Subcutaneous adipose tissue (tissue), 4 donors: Measurements from ENCODE around the gene ADPRM. TPM values are rescaled to one million over a fixed set of nuclear protein-coding genes. Genes with fewer than 3 reads are reported as not detected.

ENCODE experiments used
- total RNA-seq, 4 donors: library from RNA; depleted of rRNA; stranded (reverse); fragments of >200 nt; gene quantifications; one replicate each; pipeline ENCODE4 v1.1.0, GENCODE V29; 2016
- TF ChIP-seq, protein P1 (sequence below): fragments of 450-650 bp; IDR thresholded peaks from one replicate; pipeline ENCODE4 v1.5.1; 2016; ENCODE audit warnings: low read depth, mild to moderate bottlenecking, control low read depth, antibody characterized with exemption, moderate library complexity

The ADPRM gene
- total RNA-seq, 4 donors from 2014 or later, result 13.4 to 20.5 (median 16.2) TPM

DNA sequence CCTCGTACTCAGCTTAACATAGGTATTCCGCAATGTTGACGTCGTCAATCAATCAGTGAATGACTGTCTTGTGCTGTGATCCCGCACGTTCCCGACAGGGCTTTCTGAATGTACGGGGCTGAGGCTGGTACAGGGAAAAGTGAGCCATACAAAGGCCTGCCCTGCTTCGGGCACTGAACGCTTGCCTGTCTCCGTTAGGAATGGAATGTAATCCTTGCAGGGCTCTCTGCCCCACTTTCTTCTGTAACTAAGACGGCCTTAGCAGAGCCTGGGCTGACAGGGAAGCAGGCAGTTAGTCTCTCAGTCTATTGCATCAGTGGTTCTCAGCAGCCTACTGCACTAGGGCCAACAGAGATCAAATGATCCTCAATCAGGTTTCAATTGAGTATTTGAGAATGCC is 24.1 kb upstream of the ADPRM start:
- TF ChIP-seq, protein P1, sequence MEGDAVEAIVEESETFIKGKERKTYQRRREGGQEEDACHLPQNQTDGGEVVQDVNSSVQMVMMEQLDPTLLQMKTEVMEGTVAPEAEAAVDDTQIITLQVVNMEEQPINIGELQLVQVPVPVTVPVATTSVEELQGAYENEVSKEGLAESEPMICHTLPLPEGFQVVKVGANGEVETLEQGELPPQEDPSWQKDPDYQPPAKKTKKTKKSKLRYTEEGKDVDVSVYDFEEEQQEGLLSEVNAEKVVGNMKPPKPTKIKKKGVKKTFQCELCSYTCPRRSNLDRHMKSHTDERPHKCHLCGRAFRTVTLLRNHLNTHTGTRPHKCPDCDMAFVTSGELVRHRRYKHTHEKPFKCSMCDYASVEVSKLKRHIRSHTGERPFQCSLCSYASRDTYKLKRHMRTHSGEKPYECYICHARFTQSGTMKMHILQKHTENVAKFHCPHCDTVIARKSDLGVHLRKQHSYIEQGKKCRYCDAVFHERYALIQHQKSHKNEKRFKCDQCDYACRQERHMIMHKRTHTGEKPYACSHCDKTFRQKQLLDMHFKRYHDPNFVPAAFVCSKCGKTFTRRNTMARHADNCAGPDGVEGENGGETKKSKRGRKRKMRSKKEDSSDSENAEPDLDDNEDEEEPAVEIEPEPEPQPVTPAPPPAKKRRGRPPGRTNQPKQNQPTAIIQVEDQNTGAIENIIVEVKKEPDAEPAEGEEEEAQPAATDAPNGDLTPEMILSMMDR, result no peak

DNA sequence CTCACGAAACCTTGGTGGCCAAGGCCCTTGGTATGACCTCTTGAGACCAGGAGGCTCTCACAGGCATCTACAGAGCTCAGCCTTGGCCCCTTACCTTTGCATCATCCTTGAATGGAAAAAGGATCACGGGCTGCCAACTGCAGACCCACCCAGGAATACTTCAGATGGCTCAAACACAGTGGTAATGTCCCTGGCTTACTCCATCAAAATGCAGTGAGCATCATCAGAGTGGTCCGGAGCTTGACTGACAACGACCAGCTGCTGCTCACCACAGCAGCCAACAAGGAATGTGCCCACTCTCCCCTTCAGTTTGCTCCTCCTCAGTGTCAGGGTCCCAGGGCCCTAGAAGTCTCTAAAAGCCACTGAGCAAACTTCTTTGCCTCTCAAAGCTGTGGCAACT is 22.7 kb upstream of the ADPRM start:
- TF ChIP-seq, protein P1, result no peak

DNA sequence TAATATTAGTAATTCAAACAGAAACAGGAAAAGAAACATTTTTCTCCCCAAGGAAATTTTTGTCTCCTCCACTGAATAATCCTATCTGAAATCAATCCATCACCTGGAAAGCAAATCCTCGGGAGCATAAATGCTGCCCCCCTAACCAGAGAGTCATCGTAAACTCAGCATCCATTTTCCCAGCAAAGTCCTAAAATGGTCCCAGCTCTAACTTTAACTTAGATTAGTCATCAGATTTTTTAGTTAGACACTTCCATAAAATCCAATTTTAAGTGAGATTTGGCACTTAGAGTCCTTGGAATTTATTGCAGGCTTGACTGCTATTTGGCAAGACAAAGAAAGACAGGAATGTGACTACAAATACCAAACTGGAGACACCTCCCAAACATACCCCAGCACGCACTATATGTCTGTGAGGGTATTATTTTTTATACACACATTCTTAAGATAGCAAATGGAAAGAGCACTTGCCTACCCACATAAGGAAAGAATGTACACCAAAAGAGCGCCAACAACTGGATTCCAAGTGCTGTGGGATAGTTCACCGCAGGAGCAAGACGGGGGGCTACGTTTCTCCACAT is 15.4 kb upstream of the ADPRM start:
- TF ChIP-seq, protein P1, result no peak

- TF ChIP-seq, protein P1, result no peak
These were observed 13.5 kb upstream of the ADPRM start for GRCh38 chr17:10683853-10684252.

DNA sequence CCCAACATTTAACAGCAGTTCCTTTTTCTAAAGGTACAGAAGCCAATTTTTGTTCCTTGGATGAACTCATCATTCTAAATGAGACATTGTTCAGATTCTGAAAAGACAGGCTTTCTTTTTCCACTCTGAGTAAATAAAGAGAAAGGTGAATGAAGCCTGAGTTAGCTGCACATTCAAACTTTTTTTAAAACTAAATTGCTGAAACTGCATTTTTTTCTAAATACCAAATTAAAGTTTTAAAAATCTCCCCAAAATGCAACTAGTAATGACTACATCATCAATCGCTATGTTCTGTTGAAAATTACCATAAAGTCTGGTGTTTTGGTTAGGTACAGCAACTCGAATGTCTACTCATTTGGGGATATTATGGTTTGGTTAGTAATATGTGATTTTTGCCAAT is 9.9 kb upstream of the ADPRM start:
- TF ChIP-seq, protein P1, result no peak

GRCh38 chr17:10698096-10698818 is 863 bp downstream of the ADPRM start:
- TF ChIP-seq, protein P1, result no peak

GRCh38 chr17:10699856-10700255 is 2.5 kb downstream of the ADPRM start:
- TF ChIP-seq, protein P1, result no peak
